Activated T-cell treated with anti-CD3 and anti-CD28 coated beads, Interleukin-2, amount 50 U/mL, for 72 hours (primary cell): ENCODE results near the gene BAIAP2. TPM values are rescaled to one million over a fixed set of nuclear protein-coding genes. Genes with fewer than 3 reads are reported as not detected.

Source experiments
- ATAC-seq, 2 donors: fragments of 150-1000 bp; cut with Tn5 transposase; replicated peaks in 1 of 2; 2 replicates each; pipeline ENCODE4 v1.10.0; 2021; ENCODE audit warnings: moderate library complexity in 2 of 2, mild to moderate bottlenecking in 1 of 2
- DNase-seq, 2 donors: peaks; one replicate each; pipeline ENCODE4 v3.0.0; 2021 to 2022; ENCODE audit warnings: mixed read lengths in 1 of 2
- H3K27ac Mint-ChIP-seq: one replicate; pipeline ENCODE4 v1.8.0; 2022; ENCODE audit warnings: mild to moderate bottlenecking, moderate library complexity, mixed read lengths
- H3K27me3 Mint-ChIP-seq: one replicate; pipeline ENCODE4 v1.8.0; 2022; ENCODE audit warnings: low read depth, mixed read lengths
- H3K36me3 Mint-ChIP-seq, 2 donors: one replicate each; pipeline ENCODE4 v1.8.0; 2022; ENCODE audit warnings: mixed read lengths in 2 of 2, mild to moderate bottlenecking in 1 of 2; ENCODE audit not compliant: insufficient read depth in 2 of 2
- H3K4me1 Mint-ChIP-seq: one replicate; pipeline ENCODE4 v1.8.0; 2022; ENCODE audit warnings: low read depth, mixed read lengths
- H3K4me3 Mint-ChIP-seq, 2 donors: one replicate each; pipeline ENCODE4 v1.8.0; 2022; ENCODE audit warnings: mild to moderate bottlenecking in 2 of 2, mixed read lengths in 2 of 2, moderate library complexity in 2 of 2
- H3K9me3 Mint-ChIP-seq, 2 donors: one replicate each; pipeline ENCODE4 v1.8.0; 2022; ENCODE audit warnings: mixed read lengths in 2 of 2
- total RNA-seq, 2 donors: library from RNA; stranded (reverse); gene quantifications; one replicate each; pipeline ENCODE4 v1.2.3, GENCODE V29; 2022

The BAIAP2 gene
- total RNA-seq, 2 donors from 2014 or later = 8.7 TPM

DNA sequence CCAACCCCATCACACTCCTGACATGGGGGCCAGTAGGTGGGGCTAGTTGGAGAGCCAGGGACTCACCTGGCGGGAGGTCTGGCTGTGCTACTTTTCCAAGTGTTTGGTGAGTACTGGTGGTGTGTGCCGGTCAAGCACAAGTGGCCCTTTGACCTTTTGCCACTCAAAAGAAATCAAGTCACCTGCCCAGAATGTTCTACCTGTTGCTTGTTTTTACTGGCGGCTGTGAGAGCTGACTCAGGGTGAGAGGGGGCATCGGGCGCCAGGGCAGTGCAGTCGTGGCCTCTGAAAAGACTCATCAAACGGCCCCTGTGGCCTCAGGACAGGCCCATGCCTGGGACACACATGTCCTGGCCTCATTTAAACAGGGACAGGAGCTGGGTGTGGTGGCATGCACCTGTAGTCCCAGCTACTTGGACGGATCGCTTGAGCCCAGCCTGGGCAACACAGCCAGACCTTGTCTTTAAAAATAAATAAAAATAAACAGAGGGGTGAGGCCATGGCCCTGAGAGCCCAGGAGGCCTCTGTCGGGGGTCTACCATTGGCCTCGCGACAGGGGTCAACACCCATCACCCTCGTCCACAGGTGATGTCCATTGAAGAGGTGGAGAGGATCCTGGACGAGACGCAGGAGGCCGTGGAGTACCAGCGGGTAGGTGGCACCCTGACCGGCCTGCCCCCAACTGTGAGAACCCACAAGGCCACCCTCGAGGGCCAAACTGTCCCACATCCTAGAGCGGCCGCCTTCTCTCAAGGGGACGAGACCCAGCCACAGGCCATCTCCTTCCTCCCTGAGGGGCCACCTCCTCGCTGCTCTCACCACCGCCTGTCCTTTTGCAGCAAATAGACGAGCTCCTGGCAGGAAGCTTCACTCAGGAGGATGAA lies 38.3 kb upstream of the BAIAP2 start:
- H3K36me3 Mint-ChIP-seq = peaks cover 2 to 3% of the 10 kb centered on the region in 2 donors
- H3K9me3 Mint-ChIP-seq = no peaks in the 10 kb centered on the region
- H3K27ac Mint-ChIP-seq = no peak overlapping the region
- no peak overlapping the region for H3K4me3 Mint-ChIP-seq
- DNase-seq = no peak
- H3K27me3 Mint-ChIP-seq = no peaks in the 10 kb centered on the region
- peaks cover 12% of the 10 kb centered on the region for H3K4me1 Mint-ChIP-seq
- ATAC-seq = no peak

DNA sequence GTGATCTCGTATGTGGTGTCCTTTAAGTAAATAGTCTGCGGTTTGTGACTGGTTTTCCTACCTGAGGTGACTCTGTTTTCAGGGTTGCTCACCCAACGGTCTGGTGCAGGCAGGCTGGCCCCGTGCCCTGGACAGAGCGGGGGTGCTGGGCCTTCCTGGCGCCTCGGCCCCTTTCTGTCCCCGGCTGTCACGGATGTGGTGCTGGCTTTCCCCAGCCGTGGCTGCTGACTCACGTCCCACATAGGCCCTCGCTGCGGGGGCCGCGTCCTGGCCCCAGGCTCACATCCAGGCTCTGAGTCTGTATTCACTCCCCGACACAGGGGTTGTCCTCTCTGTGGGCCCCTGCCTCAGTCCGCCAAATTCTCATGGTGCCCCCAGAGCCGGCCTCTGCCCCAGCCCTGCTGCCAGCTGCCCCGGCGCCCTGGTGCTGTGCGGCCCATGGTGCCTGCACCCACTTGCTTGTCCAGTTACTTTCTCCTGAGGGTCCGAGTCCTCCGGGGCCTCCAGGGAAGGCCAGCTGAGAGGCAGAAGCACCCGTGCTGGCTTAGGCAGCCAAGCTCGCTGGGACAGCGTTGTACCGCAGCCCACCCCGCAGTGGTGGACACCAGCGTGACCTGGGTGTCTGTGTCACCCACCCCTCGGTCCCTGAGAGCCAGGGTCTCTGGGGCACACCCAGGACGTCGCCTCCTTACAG lies 37.4 kb upstream of the BAIAP2 start:
- Mint-ChIP-seq H3K27me3 (peaks cover 6% of the 10 kb centered on the region), H3K4me3 (no peak overlapping the region), H3K36me3 (peaks cover 2 to 3% of the 10 kb centered on the region in 2 donors), H3K9me3 (no peaks in the 10 kb centered on the region), H3K27ac (no peak overlapping the region), H3K4me1 (peaks cover 14% of the 10 kb centered on the region)
- DNase-seq = no peak
- peak in 1 of 2 donors; percentile 60 for ATAC-seq

DNA sequence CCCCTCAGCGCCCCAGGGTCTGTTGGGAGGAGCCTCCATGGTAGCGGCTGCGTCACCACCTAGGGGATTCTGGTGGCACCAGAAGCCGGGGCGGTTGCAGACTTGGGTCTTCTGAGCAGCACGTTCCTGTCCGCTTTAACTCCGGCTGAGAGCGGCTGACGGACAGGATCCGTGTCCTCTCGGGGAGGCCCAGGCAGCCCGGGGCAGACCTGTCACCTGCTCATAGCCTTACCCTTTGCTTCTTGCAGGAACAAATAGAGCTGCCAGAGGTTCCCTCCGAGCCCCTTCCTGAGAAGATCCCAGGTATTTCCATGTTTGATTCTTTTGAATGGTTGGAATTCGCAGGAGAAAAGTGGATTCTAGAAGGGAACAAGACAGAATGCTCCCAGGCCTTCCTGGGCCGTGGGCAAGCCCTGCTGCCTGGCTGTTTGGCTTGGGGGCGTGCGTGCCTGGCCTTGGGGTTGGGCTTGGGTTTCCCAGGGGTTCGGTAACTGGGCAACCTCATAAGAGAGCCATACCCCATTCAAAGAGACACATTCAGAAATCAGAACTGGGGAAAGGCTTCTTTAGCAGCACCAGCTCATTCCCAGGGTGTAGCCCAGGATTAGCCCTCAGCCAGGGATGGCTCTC lies 36.7 kb upstream of the BAIAP2 start:
- DNase-seq = no peak
- no peak for ATAC-seq
- H3K4me3 Mint-ChIP-seq = no peak overlapping the region
- peaks cover 9% of the 10 kb centered on the region for H3K27me3 Mint-ChIP-seq
- peaks cover 13% of the 10 kb centered on the region for H3K4me1 Mint-ChIP-seq
- H3K27ac Mint-ChIP-seq = no peak overlapping the region
- H3K9me3 Mint-ChIP-seq = no peaks in the 10 kb centered on the region
- H3K36me3 Mint-ChIP-seq = peaks cover 2 to 3% of the 10 kb centered on the region in 2 donors

DNA sequence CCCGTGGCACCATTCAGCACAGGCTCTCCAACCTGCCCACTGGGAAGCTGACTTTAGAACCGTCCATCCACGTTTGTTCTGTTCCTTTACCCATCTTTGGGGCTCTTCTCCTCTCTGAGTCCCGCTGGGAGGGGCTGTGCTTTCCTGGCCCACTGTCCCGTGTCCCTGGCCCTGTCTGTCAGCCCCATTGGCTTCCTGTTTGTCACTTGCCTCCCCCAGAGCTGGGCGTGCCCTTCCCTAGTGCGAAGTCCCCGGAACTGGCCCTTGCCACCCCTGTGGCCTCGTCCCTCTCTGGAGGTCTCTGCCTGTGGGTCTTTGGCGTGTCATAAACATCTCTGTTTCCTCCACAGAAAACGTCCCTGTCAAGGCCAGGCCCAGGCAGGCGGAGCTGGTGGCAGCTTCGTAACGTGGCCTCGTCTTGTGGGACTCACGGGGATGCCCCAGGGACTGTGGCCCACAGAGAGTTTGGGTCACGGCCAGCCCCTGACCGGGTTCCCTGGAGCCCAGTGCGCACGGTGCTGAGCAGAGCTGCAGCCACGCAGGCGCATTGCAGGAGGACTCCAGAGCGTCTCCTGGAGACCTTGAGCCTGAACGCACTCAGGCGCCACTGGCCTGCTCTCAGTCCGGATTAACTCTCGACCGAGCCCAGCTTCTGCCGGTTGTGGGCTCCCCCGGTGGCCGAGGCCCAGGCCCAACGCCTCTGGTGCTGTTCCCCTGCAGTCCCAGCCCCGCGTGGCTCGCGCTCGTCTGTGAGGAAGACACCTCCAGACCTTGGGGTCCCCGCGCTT lies 36.0 kb upstream of the BAIAP2 start:
- Mint-ChIP-seq H3K27ac (no peak overlapping the region), H3K27me3 (peaks cover 16% of the 10 kb centered on the region), H3K4me1 (peaks cover 13% of the 10 kb centered on the region), H3K9me3 (no peaks in the 10 kb centered on the region), H3K36me3 (peaks cover 2 to 3% of the 10 kb centered on the region in 2 donors), H3K4me3 (no peak overlapping the region)
- no peak for ATAC-seq
- no peak for DNase-seq

DNA sequence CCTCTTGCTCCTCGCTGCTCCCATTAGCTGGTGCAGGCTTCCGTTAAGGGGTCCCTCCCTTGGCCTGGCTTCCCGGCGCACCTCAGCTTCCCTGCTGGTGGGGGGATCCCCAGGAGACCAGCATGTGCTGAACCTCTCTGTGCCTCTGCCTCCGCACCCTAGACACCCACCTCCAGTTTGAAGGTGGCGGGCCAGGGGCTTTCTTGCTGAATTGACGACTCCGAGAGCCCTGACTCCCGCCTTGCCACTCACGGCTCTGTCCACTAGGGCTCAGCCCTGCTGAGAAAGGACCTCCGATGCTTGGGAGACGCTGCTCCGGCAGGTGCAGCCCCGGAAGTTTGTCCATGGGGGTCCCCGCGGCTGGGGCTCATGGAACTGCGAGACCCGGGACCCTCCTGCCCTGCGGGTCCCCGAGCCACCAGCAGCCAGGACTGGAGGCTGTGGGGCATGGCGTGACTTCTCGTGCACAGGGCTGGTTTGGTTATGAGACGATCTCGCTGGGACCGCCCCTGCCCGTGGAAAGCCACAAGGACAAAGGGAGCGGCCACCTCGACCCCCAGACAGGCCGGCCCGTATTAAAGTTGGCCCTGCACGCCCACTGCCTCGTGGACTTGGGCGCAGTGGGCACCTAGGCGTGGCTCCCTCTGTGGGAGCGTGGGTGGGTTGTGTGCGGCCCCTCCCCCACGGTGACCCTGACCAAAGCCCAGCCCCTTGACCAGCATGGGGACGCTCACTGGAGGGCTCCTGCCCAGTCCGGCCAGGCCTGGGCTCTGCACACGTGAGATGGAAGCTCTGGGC lies 35.2 kb upstream of the BAIAP2 start:
- H3K9me3 Mint-ChIP-seq = no peaks in the 10 kb centered on the region
- no peak overlapping the region for H3K4me3 Mint-ChIP-seq
- H3K27ac Mint-ChIP-seq = no peak overlapping the region
- H3K27me3 Mint-ChIP-seq = peaks cover 19% of the 10 kb centered on the region
- peaks cover 17% of the 10 kb centered on the region for H3K4me1 Mint-ChIP-seq
- peaks cover 2 to 3% of the 10 kb centered on the region in 2 donors for H3K36me3 Mint-ChIP-seq
- DNase-seq (no peak), ATAC-seq (no peak)

DNA sequence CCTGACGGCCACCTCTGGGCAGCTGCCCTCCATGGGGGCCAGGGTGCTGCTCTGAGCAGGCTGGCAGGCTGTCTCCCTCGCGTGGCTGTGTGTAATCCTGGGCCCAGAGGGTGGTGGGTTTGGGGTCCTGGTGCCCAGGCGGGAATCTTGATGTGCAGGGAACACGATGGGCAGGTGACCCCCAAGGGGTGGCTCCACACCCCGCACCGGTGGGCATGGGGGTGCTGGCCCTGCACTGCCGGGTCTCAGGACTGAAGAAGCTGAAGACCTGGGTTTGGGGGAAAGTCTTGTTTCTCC lies 34.7 kb upstream of the BAIAP2 start:
- no peak overlapping the region for H3K4me3 Mint-ChIP-seq
- DNase-seq (no peak), ATAC-seq (no peak)
- H3K27ac Mint-ChIP-seq = no peak overlapping the region
- no peaks in the 10 kb centered on the region for H3K9me3 Mint-ChIP-seq
- peaks cover 24% of the 10 kb centered on the region for H3K27me3 Mint-ChIP-seq
- H3K4me1 Mint-ChIP-seq = peaks cover 21% of the 10 kb centered on the region
- H3K36me3 Mint-ChIP-seq = peaks cover 2 to 3% of the 10 kb centered on the region in 2 donors

DNA sequence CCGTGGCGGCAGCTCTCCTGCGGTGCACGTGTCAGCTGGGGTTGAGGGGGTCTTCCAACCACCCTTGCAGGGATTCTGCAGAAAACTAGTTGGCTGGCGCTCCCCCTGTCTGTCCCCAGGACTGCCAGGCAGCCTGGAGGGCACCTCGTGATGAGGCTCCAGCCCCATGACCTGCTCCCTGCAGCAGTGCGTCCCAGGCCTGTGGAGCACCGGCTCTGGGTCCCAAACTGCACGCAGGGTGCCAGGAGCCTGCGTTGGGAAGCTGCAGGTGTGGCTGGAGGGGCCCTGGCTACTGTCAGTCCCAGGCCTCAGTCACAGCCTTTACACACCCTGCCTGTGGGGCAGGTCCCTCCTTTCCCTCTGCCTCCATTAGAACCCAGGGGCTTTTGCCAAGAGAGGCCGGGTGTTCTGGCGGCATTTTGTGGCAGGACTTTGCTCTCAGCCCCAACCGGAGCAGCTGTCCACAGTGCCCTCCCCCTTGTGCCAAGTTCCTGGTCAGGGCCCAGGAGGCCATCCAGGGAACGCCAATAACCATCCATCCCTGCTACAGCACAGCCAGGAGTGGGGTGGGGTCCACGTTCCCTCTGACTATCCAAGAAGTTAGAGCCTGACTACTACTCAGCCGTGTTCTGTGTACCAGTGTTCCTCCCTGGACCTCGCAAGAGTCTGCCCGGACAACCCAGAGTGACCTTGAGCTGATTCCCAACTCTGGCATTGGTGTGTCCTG lies 34.2 kb upstream of the BAIAP2 start:
- no peak for DNase-seq
- no peak overlapping the region for H3K27ac Mint-ChIP-seq

DNA sequence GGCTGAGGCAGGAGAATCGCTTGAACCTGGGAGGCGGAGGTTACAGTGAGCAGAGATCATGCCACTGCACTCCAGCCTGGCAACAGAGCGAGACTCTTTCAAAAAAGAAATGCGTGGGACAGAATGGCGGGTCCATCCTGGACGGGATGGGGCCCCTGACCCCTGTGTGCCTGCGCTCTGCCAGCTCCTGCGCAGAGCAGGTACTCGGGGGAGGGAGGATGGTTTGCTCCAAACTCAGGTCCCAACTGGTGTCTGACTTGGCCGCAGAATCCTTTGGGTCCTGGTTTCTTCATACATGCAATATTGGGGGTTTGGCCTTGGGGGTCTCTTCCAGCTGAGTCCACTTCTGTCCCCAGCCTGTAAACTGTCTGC lies 33.0 kb upstream of the BAIAP2 start:
- Mint-ChIP-seq H3K9me3 (no peaks in the 10 kb centered on the region), H3K36me3 (peaks cover 2 to 3% of the 10 kb centered on the region in 2 donors), H3K27me3 (peaks cover 24% of the 10 kb centered on the region), H3K4me1 (peaks cover 21% of the 10 kb centered on the region), H3K4me3 (no peak overlapping the region), H3K27ac (no peak overlapping the region)
- no peak for ATAC-seq
- no peak for DNase-seq

More for the DNA sequence above, 34.2 kb upstream of the BAIAP2 start:
- H3K4me3 Mint-ChIP-seq = no peak overlapping the region
- peaks cover 24% of the 10 kb centered on the region for H3K27me3 Mint-ChIP-seq
- H3K9me3 Mint-ChIP-seq = no peaks in the 10 kb centered on the region
- ATAC-seq = no peak
- peaks cover 2 to 3% of the 10 kb centered on the region in 2 donors for H3K36me3 Mint-ChIP-seq
- H3K4me1 Mint-ChIP-seq = peaks cover 21% of the 10 kb centered on the region

DNA sequence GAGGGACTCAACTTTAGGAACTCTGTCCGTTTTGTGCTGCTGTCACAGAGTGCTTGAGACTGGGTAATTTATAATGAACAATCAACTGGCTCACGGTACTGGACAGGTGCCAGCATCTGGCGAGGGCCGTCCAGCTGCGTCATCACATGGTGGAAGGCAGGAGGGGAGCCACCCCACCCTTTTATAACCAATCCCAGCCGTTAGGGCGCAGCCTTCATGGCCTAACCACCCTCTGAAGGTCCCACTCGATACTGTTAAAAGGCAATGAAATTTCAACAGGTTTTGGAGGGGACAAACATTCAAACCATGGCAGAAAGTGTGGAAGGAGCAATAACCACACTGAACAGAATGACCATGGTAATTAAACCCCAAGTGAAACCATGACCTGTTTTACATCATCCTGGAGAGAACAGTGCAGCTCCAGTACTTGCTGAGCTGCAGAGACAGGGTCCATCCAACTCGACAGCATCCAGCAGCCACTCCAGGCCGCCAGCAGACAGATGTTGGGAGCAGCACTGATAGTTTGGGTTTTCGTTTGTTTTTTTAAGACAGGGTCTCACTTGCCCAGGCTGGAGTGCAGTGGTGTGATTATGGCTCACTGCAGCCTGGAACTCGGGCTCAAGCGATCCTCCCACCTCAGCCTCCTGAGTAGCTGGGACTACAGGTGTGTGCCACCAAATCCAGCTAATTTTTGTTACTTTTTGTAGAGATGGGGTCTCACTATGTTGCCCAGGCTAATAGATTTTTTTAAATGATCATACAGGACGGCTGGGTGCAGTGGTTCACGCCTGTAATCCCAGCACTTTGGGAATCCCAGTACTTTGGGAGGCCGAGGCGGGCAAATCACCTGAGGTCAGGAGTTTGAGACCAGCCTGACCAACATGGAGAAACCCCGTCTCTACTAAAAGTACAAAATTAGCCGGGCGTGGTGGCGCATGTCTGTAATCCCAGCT lies 32.3 kb upstream of the BAIAP2 start:
- H3K4me1 Mint-ChIP-seq = peaks cover 21% of the 10 kb centered on the region
- H3K9me3 Mint-ChIP-seq = no peaks in the 10 kb centered on the region
- no peak for DNase-seq
- peaks cover 2 to 3% of the 10 kb centered on the region in 2 donors for H3K36me3 Mint-ChIP-seq
- peak overlapping the region; percentile 46 to 58 for H3K4me3 Mint-ChIP-seq
- no peak overlapping the region for H3K27ac Mint-ChIP-seq
- H3K27me3 Mint-ChIP-seq = peaks cover 24% of the 10 kb centered on the region
- ATAC-seq = no peak

DNA sequence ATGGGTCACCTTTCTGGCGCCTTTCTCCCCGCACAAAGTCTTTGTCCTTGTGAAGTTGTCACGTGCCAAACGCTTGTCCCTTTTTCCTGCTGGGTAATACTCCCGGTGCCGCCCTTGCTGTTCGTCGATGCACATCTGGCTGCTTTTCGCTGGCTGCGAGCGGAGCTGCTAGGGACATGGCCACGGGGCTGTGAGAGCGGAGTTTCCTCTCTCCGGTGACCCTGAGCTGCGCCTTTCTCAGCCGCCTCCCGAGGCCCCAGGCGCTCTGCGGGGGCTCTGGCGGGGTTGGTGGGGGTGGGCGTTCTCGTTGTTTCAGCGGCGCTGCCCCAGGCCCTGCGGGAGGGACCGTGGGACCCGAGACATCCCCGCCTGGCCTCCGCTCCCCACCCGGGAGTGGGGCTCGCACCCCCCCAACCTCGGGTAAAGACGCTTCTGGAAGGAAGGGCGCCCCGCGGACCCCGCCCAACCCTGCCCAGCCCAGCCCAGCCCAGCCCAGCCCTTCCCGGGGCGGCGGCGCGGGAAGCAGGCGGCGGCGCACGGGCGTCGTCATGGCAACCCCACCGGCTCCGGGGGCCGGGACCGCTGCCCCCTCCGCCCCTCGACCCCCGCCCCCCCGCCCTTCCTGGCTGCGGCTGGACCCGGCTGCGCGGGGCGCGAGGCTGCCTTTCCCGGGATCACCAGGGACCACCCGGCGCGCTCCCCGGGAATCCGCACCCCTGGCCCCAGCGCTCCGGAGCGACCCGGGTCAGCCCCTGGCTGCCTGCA lies 31.1 kb upstream of the BAIAP2 start:
- H3K9me3 Mint-ChIP-seq = no peaks in the 10 kb centered on the region
- H3K27me3 Mint-ChIP-seq = peaks cover 24% of the 10 kb centered on the region
- DNase-seq = no peak
- H3K27ac Mint-ChIP-seq = no peak overlapping the region
- H3K4me3 Mint-ChIP-seq = peak overlapping the region in 1 of 2 donors; percentile 80
- peaks cover 21% of the 10 kb centered on the region for H3K4me1 Mint-ChIP-seq
- peak; percentile 14 to 20 for ATAC-seq
- H3K36me3 Mint-ChIP-seq = peaks cover 0 to under 1% of the 10 kb centered on the region in 2 donors
